HEK293T (cell line): Measurements from ENCODE around the gene CNTN2.

ENCODE experiments used
- CTCF ChIA-PET: fragments of 350-600 bp; formaldehyde crosslinking; extraction: SDS; loops from one replicate; lab custom pipeline; 2021; ENCODE audit warnings: antibody characterized with exemption, inconsistent platforms; lab: Yijun Ruan, JAX
- POLR2A ChIA-PET: fragments of 350-600 bp; formaldehyde crosslinking; extraction: SDS; loops from one replicate; lab custom pipeline; 2020; ENCODE audit warnings: antibody characterized with exemption, inconsistent platforms; lab: Yijun Ruan, JAX
- DNase-seq: peaks from one replicate; pipeline ENCODE4 v3.0.0; 2012; ENCODE audit warnings: mixed read lengths; ENCODE audit errors: extremely low spot score
- ARNT ChIP-seq: fragments of 450-650 bp; IDR thresholded peaks from 2 replicates; pipeline ENCODE4 v1.6.1; 2017; ENCODE audit warnings: mild to moderate bottlenecking
- BHLHE40 ChIP-seq: fragments of 450-650 bp; IDR thresholded peaks from 2 replicates; pipeline ENCODE4 v1.6.1; 2016; ENCODE audit warnings: mild to moderate bottlenecking, moderate library complexity, borderline replicate concordance
- CTBP1 ChIP-seq: fragments of 450-650 bp; IDR thresholded peaks from 2 replicates; pipeline ENCODE4 v1.6.1; 2016; ENCODE audit warnings: borderline replicate concordance
- ELF4 ChIP-seq: fragments of 450-650 bp; IDR thresholded peaks from 2 replicates; pipeline ENCODE4 v1.6.1; 2017; ENCODE audit warnings: antibody characterized with exemption
- FOXA1 ChIP-seq: fragments of 450-650 bp; IDR thresholded peaks from 2 replicates; pipeline ENCODE4 v1.6.1; 2016; ENCODE audit warnings: mild to moderate bottlenecking
- FOXK2 ChIP-seq: fragments of 450-650 bp; IDR thresholded peaks from 2 replicates; pipeline ENCODE4 v1.6.1; 2016; ENCODE audit warnings: mild to moderate bottlenecking
- FOXM1 ChIP-seq: fragments of 450-650 bp; IDR thresholded peaks from 2 replicates; pipeline ENCODE4 v1.6.1; 2017; ENCODE audit warnings: mild to moderate bottlenecking, borderline replicate concordance
- HDGF ChIP-seq: fragments of 450-650 bp; IDR thresholded peaks from 2 replicates; pipeline ENCODE4 v1.6.1; 2017; ENCODE audit warnings: antibody characterized with exemption, borderline replicate concordance
- L3MBTL2 ChIP-seq: fragments of 450-650 bp; conservative IDR thresholded peaks from 2 replicates; pipeline ENCODE4 v1.6.1; 2016; ENCODE audit warnings: mild to moderate bottlenecking
- LEF1 ChIP-seq: fragments of 450-650 bp; IDR thresholded peaks from 2 replicates; pipeline ENCODE4 v1.6.1; 2017; ENCODE audit warnings: mild to moderate bottlenecking, borderline replicate concordance
- NFRKB ChIP-seq: fragments of 450-650 bp; IDR thresholded peaks from 2 replicates; pipeline ENCODE4 v1.6.1; 2016; ENCODE audit warnings: mild to moderate bottlenecking, moderate library complexity
- SP1 ChIP-seq: fragments of 450-650 bp; IDR thresholded peaks from 2 replicates; pipeline ENCODE4 v1.6.1; 2017
- SUZ12 ChIP-seq: fragments of 450-650 bp; IDR thresholded peaks from 2 replicates; pipeline ENCODE4 v1.6.1; 2016; ENCODE audit warnings: mild to moderate bottlenecking
- TARDBP ChIP-seq: fragments of 450-650 bp; IDR thresholded peaks from 2 replicates; pipeline ENCODE4 v1.6.1; 2016
- ZNF384 ChIP-seq: fragments of 450-650 bp; IDR thresholded peaks from 2 replicates; pipeline ENCODE4 v1.6.1; 2016
- TF ChIP-seq, protein P1 (sequence below): fragments of 450-650 bp; IDR thresholded peaks from 2 replicates; pipeline ENCODE4 v1.6.1; 2016

Gene CNTN2

DNA sequence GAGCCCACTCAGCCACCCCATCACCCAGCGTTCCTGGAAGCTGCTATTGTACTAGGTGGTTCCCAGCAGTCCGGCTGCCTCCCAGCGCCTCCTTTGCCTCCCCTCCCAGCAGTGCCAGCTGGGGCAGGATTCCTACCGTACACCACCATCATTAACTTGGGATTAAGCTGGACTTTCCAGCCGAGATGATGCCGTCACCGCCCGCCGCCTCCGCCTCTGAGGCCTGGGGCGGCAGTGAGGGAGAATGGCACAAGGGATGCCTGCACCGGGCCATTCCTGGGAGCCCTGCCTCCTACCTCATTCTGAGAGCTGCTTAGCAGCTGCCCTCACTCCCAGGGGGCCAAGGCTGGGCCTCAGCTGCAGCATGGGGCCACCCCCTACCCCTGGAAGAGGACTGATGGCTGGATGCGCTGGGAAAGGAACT is 13.2 kb downstream of the CNTN2 start:
- ChIA-PET CTCF (interaction anchor here (0.6 to 1.3 kb wide), 2 partner anchors 173 to 200 kb away, joined by 3 read pairs; no protein-coding TSS in a partner anchor), POLR2A (no interaction called here)
- no peak for DNase-seq
- TF ChIP-seq NFRKB (no peak), ELF4 (no peak), SP1 (no peak), LEF1 (no peak), FOXA1 (no peak), BHLHE40 (no peak), ZNF384 (no peak), HDGF (no peak), FOXK2 (no peak), CTBP1 (no peak)
- TF ChIP-seq, protein P1, sequence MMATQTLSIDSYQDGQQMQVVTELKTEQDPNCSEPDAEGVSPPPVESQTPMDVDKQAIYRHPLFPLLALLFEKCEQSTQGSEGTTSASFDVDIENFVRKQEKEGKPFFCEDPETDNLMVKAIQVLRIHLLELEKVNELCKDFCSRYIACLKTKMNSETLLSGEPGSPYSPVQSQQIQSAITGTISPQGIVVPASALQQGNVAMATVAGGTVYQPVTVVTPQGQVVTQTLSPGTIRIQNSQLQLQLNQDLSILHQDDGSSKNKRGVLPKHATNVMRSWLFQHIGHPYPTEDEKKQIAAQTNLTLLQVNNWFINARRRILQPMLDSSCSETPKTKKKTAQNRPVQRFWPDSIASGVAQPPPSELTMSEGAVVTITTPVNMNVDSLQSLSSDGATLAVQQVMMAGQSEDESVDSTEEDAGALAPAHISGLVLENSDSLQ: no peak

DNA sequence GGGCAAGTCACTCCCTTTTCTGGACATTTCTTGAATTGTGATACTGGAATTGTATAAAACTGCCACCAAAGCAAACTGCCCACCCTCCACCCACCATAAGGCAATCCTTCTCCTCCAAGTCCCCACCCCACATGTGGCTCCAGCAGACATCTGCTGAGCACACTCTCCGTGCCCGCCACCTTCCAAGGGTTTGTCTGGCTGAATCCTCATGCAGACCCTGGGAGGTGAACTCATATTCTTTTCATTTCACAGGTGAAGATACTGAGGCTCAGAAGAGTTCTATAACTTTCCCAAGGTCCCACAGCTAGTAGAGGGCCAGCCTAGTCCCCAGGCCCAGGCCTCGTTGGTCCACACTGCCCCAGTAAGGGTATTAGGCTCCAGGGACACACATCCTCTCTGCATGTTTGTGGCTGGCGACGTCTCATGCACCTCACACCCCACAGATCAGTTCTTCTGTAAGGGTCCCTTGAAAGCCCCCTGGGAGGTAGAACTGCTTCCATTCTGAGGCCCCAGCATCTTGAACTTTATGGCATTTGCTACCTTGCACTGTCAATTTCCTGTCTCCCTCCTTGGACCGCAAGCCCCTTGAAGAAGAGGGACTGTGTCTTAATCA is 14.1 kb downstream of the CNTN2 start:
- POLR2A ChIA-PET: no interaction called here
- no peak for DNase-seq
- no peak for TF ChIP-seq BHLHE40
- no peak for TF ChIP-seq ELF4
- no peak for TF ChIP-seq ZNF384
- TF ChIP-seq ARNT: no peak
- TF ChIP-seq CTBP1: no peak
- no peak for TF ChIP-seq FOXA1
- TF ChIP-seq SUZ12: no peak
- CTCF ChIA-PET: no interaction called here

DNA sequence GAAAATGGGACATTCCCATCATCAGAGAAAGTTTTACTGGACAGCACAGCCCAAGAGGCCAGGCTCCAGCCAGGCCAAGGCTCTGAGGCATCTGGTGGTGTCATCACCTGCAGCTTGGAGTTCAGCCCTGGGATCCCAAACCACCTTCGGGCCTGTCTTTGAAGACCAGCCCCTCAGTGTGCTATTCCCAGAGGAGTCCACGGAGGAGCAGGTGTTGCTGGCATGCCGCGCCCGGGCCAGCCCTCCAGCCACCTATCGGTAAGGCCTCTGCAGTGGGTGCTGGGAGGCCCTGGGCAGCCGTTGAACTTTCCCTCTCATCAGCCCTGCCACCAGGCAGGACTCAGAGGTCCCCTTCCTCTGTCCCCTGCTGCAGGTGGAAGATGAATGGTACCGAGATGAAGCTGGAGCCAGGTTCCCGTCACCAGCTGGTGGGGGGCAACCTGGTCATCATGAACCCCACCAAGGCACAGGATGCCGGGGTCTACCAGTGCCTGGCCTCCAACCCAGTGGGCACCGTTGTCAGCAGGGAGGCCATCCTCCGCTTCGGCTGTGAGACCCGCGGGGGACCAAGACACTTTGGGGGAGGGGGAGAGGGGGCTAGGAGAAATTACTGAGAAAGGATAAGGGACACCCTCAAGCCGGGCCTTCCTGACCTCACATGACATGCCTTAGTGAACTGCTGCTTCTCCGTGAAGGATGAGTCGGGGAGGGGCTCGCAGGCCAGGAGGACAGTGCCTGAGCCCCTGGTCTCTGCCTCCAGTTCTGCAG is 15.0 kb downstream of the CNTN2 start:
- POLR2A ChIA-PET: no interaction called here
- TF ChIP-seq LEF1: no peak
- CTCF ChIA-PET: no interaction called here
- DNase-seq: no peak

DNA sequence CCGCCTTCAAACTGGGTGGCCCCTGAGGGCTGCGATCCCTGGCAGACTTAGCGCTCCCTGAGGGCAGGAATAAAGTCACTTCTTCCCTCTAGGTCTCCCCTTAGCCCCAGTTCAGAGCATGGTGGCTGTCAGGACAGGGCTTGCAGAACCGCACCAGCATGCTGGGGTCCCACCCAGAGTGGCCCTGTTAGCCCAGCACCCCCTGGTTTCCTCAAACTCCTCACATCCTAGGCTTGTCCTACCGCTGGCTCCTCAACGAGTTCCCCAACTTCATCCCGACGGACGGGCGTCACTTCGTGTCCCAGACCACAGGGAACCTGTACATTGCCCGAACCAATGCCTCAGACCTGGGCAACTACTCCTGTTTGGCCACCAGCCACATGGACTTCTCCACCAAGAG is 15.8 kb downstream of the CNTN2 start:
- POLR2A ChIA-PET: no interaction called here
- TF ChIP-seq SUZ12 (no peak), FOXM1 (no peak), NFRKB (no peak), ELF4 (no peak), ARNT (no peak), HDGF (no peak), L3MBTL2 (no peak)
- no peak for DNase-seq
- CTCF ChIA-PET: no interaction called here

DNA sequence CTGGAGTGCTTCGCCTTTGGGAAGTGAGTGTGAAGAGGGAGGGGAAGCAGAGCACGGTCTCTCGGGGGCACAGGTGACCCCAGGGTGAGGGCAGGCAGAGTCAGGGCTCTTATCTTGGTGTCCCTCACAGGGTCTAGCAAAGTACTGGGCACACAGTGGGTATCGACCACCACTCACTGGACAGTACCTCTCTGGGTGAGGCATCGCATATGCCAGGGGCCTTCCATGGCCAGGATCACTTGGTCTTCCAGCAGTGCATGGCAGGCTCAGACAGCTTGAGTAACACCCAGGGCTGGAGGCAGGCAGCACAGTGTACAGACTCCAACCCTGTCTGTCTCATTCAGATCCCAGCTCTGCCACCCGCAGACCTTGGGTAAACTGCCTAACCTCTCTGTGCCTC is 16.6 kb downstream of the CNTN2 start:
- TF ChIP-seq, protein P1: no peak
- TF ChIP-seq ZNF384 (no peak), LEF1 (no peak), FOXA1 (no peak), SP1 (no peak)
- ChIA-PET CTCF (no interaction called here), POLR2A (no interaction called here)
- DNase-seq: no peak

DNA sequence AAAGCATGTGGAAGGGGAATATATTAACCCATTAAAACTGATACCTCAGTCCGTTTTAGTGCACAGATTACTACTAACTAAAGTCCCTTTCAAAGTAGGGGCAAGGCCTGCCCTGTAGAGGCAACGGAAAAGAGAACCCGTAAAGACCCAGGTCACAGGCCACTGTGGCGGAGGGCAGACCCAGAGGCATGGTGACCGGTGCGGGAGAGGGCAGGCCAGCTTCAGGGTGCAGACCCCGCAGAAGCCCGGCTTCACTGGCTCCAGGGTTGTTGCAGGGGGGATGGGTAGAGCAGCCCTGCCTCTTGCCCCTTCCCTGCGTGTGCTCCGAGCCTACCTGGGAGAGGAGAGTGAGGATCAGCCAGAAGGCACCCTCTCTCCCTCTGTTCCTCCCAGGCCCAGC is 17.7 kb downstream of the CNTN2 start:
- DNase-seq: no peak
- TF ChIP-seq SP1: no peak
- TF ChIP-seq FOXM1: no peak
- TF ChIP-seq TARDBP: no peak
- TF ChIP-seq FOXA1: no peak
- TF ChIP-seq BHLHE40: no peak
- no peak for TF ChIP-seq LEF1
- TF ChIP-seq HDGF: no peak
- TF ChIP-seq, protein P1: no peak
- TF ChIP-seq ELF4: no peak
- TF ChIP-seq ARNT: no peak
- TF ChIP-seq FOXK2: no peak
- TF ChIP-seq ZNF384: no peak
- no peak for TF ChIP-seq NFRKB
- no peak for TF ChIP-seq L3MBTL2
- no peak for TF ChIP-seq CTBP1
- TF ChIP-seq SUZ12: no peak
- CTCF ChIA-PET: interaction anchor here (0.5 to 3.6 kb wide), 14 partner anchors 11 to 1851 kb away, joined by 3 to 92 read pairs (median 6); no protein-coding TSS in a partner anchor
- POLR2A ChIA-PET: interaction anchor here (1.2 to 2.9 kb wide), 2 partner anchors 59 to 72 kb away, joined by 3 to 12 read pairs; no protein-coding TSS in a partner anchor
